ENCODE measurements around the gene APBB2. TPM values are rescaled to one million over a fixed set of nuclear protein-coding genes. Genes with fewer than 3 reads are reported as not detected.

APBB2 gene
- total RNA-seq, 2 donors from 2014 or later: 17.4 to 56.6 TPM

- H3K4me3 ChIP-seq: no peak overlapping the region
- H3K4me1 ChIP-seq (replicated peaks): no peaks in the 10 kb centered on the region
- TF ChIP-seq CTCF (IDR thresholded peaks at IDR 0.05): no peak
- no peak for TF ChIP-seq POLR2AphosphoS5 (IDR thresholded peaks at IDR 0.05)
- no peak for TF ChIP-seq POLR2A (IDR thresholded peaks at IDR 0.05)
- intact Hi-C loops (cut with DNase I): no loop called here
- DNase-seq (ENCODE audit: low spot score): no peak
- no peaks in the 10 kb centered on the region for H3K9me3 ChIP-seq
- no peak overlapping the region for H3K27ac ChIP-seq
- H3K27me3 ChIP-seq (replicated peaks; ENCODE audit: insufficient read depth): no peaks in the 10 kb centered on the region
- 63% methylated on average over 3 of the region's 3 CpGs for WGBS
- H3K36me3 ChIP-seq: no peaks in the 10 kb centered on the region
These were observed 77.9 kb downstream of the APBB2 start for GRCh38 chr4:41136456-41136855.

- Histone ChIP-seq H3K27ac (no peak overlapping the region), H3K4me1 (replicated peaks) (no peaks in the 10 kb centered on the region)
- no peak for DNase-seq (ENCODE audit: low spot score)
These were observed 78.5 kb downstream of the APBB2 start for GRCh38 chr4:41135801-41136200.

GRCh38 chr4:41134581-41134980 lies 79.8 kb downstream of the APBB2 start:
- peaks cover 1% of the 10 kb centered on the region for H3K4me1 ChIP-seq (replicated peaks)
- no peak for DNase-seq (ENCODE audit: low spot score)
- H3K9me3 ChIP-seq: no peaks in the 10 kb centered on the region
- no peaks in the 10 kb centered on the region for H3K36me3 ChIP-seq
- no peak overlapping the region for H3K27ac ChIP-seq
- intact Hi-C loops (cut with DNase I): no loop called here
- no peak for TF ChIP-seq POLR2A (IDR thresholded peaks at IDR 0.05)
- no peak for TF ChIP-seq CTCF (IDR thresholded peaks at IDR 0.05)
- TF ChIP-seq POLR2AphosphoS5 (IDR thresholded peaks at IDR 0.05): no peak
- WGBS: 59% methylated on average over 2 of the region's 2 CpGs
- H3K27me3 ChIP-seq (replicated peaks; ENCODE audit: insufficient read depth): no peaks in the 10 kb centered on the region
- H3K4me3 ChIP-seq: no peak overlapping the region

More at GRCh38 chr4:41135801-41136200, 78.5 kb downstream of the APBB2 start:
- WGBS: 41% methylated on average over 2 of the region's 2 CpGs
- H3K36me3 ChIP-seq: no peaks in the 10 kb centered on the region
- no peaks in the 10 kb centered on the region for H3K27me3 ChIP-seq (replicated peaks; ENCODE audit: insufficient read depth)
- TF ChIP-seq POLR2AphosphoS5 (IDR thresholded peaks at IDR 0.05): no peak
- TF ChIP-seq POLR2A (IDR thresholded peaks at IDR 0.05): no peak
- TF ChIP-seq CTCF (IDR thresholded peaks at IDR 0.05): no peak
- no peak overlapping the region for H3K4me3 ChIP-seq
- intact Hi-C loops (cut with DNase I): no loop called here
- no peaks in the 10 kb centered on the region for H3K9me3 ChIP-seq

GRCh38 chr4:41133454-41134018 lies 80.8 kb downstream of the APBB2 start:
- intact Hi-C loops (cut with DNase I): no loop called here
- H3K4me3 ChIP-seq: no peak overlapping the region
- TF ChIP-seq POLR2AphosphoS5 (IDR thresholded peaks at IDR 0.05) (no peak), CTCF (IDR thresholded peaks at IDR 0.05) (no peak), POLR2A (IDR thresholded peaks at IDR 0.05) (no peak)
- H3K27ac ChIP-seq: no peak overlapping the region
- H3K4me1 ChIP-seq (replicated peaks): peaks cover 2% of the 10 kb centered on the region
- no peaks in the 10 kb centered on the region for H3K36me3 ChIP-seq
- H3K9me3 ChIP-seq: no peaks in the 10 kb centered on the region
- DNase-seq (ENCODE audit: low spot score): no peak
- H3K27me3 ChIP-seq (replicated peaks; ENCODE audit: insufficient read depth): no peaks in the 10 kb centered on the region
- WGBS: 58% methylated on average over 3 of the region's 3 CpGs

- intact Hi-C loops (cut with DNase I): no loop called here
- no peaks in the 10 kb centered on the region for H3K9me3 ChIP-seq
These were observed 82.2 kb downstream of the APBB2 start for GRCh38 chr4:41132055-41132683.

More at GRCh38 chr4:41132055-41132683, 82.2 kb downstream of the APBB2 start:
- H3K27ac ChIP-seq: no peak overlapping the region
- DNase-seq (ENCODE audit: low spot score): peak; percentile 70
- WGBS: 41% methylated on average over 2 of the region's 2 CpGs
- no peak overlapping the region for H3K4me3 ChIP-seq
- peaks cover 2% of the 10 kb centered on the region for H3K4me1 ChIP-seq (replicated peaks)
- H3K36me3 ChIP-seq: no peaks in the 10 kb centered on the region
- peak; percentile 82 for TF ChIP-seq POLR2AphosphoS5 (IDR thresholded peaks at IDR 0.05)
- TF ChIP-seq CTCF (IDR thresholded peaks at IDR 0.05): no peak
- TF ChIP-seq POLR2A (IDR thresholded peaks at IDR 0.05): no peak
- H3K27me3 ChIP-seq (replicated peaks; ENCODE audit: insufficient read depth): no peaks in the 10 kb centered on the region

Data from prostate gland (tissue), 2 donors.